OCI-LY3 (cell line): ENCODE measurements around the gene SH3PXD2B.

Experiments
- H2AFZ ChIP-seq: fragments of 200-600, 300-600 bp; shearing (Covaris generic); 2 replicates; pipeline ENCODE4 v1.6.0; 2014; ENCODE audit warnings: antibody characterized with exemption, low read depth, low read length
- H3K27ac ChIP-seq: fragments of 200-600, 300-600 bp; sonication (generic); 2 replicates; pipeline ENCODE4 v1.5.1; 2014; ENCODE audit warnings: mild to moderate bottlenecking, low read length, moderate library complexity, mixed read lengths
- H3K27me3 ChIP-seq: fragments of 200-600, 300-600 bp; sonication (generic); 2 replicates; pipeline ENCODE4 v1.6.1; 2014; ENCODE audit warnings: low read depth, low read length, mixed read lengths
- H3K36me3 ChIP-seq: fragments of 200-600, 300-600 bp; sonication (generic); replicated peaks from 2 replicates; pipeline ENCODE3; 2014; ENCODE audit warnings: low read depth, low read length, mixed read lengths
- H3K4me1 ChIP-seq: fragments of 300-600, 200-600 bp; sonication (generic); 2 replicates; pipeline ENCODE4 v1.6.1; 2014; ENCODE audit warnings: low read length, mixed read lengths
- H3K4me2 ChIP-seq: fragments of 200-600, 300-600 bp; sonication (generic); 2 replicates; pipeline ENCODE4 v1.6.1; 2014; ENCODE audit warnings: low read length, mixed read lengths
- H3K4me3 ChIP-seq: fragments of 300-600, 200-600 bp; sonication (generic); 2 replicates; pipeline ENCODE4 v1.5.1; 2014; ENCODE audit warnings: antibody characterized with exemption, mild to moderate bottlenecking, low read length, moderate library complexity
- H3K79me2 ChIP-seq: fragments of 300-600, 200-600 bp; shearing (Covaris generic); 2 replicates; pipeline ENCODE4 v1.6.1; 2014; ENCODE audit warnings: mild to moderate bottlenecking, low read length, mixed read lengths
- H3K9ac ChIP-seq: fragments of 300-600, 200-600 bp; shearing (Covaris generic); 2 replicates; pipeline ENCODE4 v1.6.0; 2014; ENCODE audit warnings: mild to moderate bottlenecking, low read length, moderate library complexity
- H3K9me3 ChIP-seq: fragments of 200-600, 300-600 bp; shearing (Covaris generic); 2 replicates; pipeline ENCODE4 v1.6.1; 2014; ENCODE audit warnings: low read length, mixed read lengths; ENCODE audit not compliant: insufficient read depth
- H4K20me1 ChIP-seq: fragments of 200-600, 300-600 bp; sonication (generic); 2 replicates; pipeline ENCODE4 v1.6.1; 2016; ENCODE audit warnings: low read length, mixed read lengths; ENCODE audit not compliant: insufficient read depth
- EZH2phosphoT487 ChIP-seq: fragments of 200-600 bp; shearing (Covaris generic); IDR thresholded peaks from 2 replicates; pipeline ENCODE4 v1.6.1; 2018; ENCODE audit warnings: antibody characterized with exemption, mixed run types, low read depth
- TF ChIP-seq, protein P1 (sequence below): fragments of 200-600, 300-600 bp; sonication (generic); IDR thresholded peaks from 2 replicates; pipeline ENCODE4 v1.5.1; 2014; ENCODE audit warnings: antibody characterized with exemption, low read length, low read depth

The SH3PXD2B gene

DNA sequence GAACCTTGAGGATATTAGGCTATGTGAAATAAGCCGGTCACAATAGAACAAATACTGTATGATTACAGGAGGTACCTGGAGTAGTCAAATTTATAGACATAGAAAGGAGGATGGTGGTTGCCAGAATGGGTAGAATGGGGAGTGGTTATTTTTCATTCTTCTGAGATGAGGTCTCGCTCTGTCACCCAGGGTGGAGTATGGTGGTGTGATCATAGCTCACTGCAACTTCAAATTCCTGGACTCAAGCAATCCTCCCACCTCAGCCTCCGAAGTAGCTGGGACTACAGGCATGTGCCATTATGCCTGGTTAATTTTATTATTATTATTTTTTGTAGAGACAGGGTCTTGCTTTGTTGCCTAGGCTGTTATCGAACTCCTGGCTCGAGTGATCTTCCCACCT, 27.1 kb downstream of the SH3PXD2B start:
- Histone ChIP-seq H3K4me2 (no peak overlapping the region), H3K36me3 (no peaks in the 10 kb centered on the region), H4K20me1 (no peaks in the 10 kb centered on the region), H3K4me3 (no peak overlapping the region), H3K27me3 (peaks cover 34% of the 10 kb centered on the region), H2AFZ (no peak overlapping the region), H3K4me1 (no peaks in the 10 kb centered on the region), H3K79me2 (no peaks in the 10 kb centered on the region), H3K27ac (no peak overlapping the region), H3K9me3 (no peaks in the 10 kb centered on the region), H3K9ac (no peak overlapping the region)
- no peak for TF ChIP-seq EZH2phosphoT487
- TF ChIP-seq, protein P1, sequence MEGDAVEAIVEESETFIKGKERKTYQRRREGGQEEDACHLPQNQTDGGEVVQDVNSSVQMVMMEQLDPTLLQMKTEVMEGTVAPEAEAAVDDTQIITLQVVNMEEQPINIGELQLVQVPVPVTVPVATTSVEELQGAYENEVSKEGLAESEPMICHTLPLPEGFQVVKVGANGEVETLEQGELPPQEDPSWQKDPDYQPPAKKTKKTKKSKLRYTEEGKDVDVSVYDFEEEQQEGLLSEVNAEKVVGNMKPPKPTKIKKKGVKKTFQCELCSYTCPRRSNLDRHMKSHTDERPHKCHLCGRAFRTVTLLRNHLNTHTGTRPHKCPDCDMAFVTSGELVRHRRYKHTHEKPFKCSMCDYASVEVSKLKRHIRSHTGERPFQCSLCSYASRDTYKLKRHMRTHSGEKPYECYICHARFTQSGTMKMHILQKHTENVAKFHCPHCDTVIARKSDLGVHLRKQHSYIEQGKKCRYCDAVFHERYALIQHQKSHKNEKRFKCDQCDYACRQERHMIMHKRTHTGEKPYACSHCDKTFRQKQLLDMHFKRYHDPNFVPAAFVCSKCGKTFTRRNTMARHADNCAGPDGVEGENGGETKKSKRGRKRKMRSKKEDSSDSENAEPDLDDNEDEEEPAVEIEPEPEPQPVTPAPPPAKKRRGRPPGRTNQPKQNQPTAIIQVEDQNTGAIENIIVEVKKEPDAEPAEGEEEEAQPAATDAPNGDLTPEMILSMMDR = no peak

DNA sequence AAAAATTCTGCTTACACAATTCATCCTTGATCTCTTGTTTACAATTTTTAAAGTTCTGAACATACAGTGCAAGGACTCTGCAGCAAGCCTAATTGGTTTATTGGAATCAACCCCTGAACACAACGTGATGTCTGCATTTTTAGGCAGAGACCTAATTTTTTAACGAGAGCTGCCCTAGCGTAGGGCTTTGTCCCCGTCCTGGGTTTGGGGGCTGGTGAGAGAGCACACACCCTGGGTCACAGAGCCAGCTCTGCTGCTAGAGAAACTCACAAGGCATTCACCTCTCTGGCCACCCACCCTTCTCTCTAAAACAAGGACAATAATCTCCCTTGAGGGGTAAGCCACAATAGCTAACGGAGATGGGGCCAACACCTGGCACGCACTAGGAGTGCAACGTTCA, 28.2 kb downstream of the SH3PXD2B start:
- H3K4me1 ChIP-seq = no peaks in the 10 kb centered on the region
- H3K9me3 ChIP-seq = no peaks in the 10 kb centered on the region
- no peaks in the 10 kb centered on the region for H3K36me3 ChIP-seq
- H3K27ac ChIP-seq = no peak overlapping the region
- H4K20me1 ChIP-seq = no peaks in the 10 kb centered on the region
- no peak overlapping the region for H3K4me3 ChIP-seq
- peaks cover 34% of the 10 kb centered on the region for H3K27me3 ChIP-seq
- no peak overlapping the region for H3K9ac ChIP-seq
- no peak overlapping the region for H3K4me2 ChIP-seq
- H3K79me2 ChIP-seq = no peaks in the 10 kb centered on the region
- no peak overlapping the region for H2AFZ ChIP-seq
- no peak for TF ChIP-seq EZH2phosphoT487
- TF ChIP-seq, protein P1 = no peak

DNA sequence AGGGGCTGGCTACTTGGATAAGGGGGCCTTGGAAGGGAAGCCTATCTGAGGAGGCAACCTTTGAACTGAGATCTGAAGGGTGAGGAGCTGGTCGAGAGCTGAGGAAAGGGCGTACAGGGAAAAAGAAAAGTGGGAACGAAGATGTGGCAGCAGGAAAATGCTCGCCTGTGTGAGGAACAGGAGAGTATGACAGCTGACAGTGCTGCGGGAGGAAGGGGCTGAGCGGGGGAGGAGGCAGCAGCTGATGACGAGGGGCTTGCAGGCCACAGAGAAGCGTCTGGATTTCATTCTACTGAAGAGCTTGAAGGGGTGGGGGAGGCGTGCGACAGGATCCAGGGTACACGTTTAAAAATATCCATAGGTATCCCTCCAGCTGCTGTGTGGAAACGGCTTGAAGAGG, 28.9 kb downstream of the SH3PXD2B start:
- Histone ChIP-seq H3K36me3 (no peaks in the 10 kb centered on the region), H3K9me3 (no peaks in the 10 kb centered on the region), H3K4me2 (no peak overlapping the region), H3K27ac (no peak overlapping the region), H3K9ac (no peak overlapping the region), H3K4me1 (no peaks in the 10 kb centered on the region), H3K4me3 (no peak overlapping the region), H3K27me3 (peaks cover 34% of the 10 kb centered on the region), H3K79me2 (no peaks in the 10 kb centered on the region), H2AFZ (no peak overlapping the region), H4K20me1 (no peaks in the 10 kb centered on the region)
- TF ChIP-seq EZH2phosphoT487 = no peak
- TF ChIP-seq, protein P1 = no peak

DNA sequence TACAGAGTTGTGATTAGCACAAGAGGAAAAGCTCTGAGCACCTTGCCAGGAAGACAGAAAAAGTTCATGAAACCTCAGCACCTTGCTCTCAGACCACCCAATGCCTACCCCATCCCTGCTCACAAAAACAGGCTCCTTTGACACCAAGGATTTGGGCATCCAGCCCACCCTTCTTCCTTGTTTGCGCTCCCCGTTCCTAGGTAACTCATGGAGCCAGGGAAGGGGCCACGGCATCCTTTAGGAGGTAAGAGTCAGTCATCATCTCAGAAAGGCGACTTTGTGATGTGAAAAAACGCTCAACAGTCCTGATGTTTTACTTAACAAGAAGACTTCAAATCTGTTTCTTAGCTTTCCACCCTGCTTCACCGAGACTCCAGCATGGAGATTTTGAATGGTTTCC, 29.5 kb downstream of the SH3PXD2B start:
- TF ChIP-seq, protein P1 = no peak
- no peak for TF ChIP-seq EZH2phosphoT487
- H3K4me1 ChIP-seq = no peaks in the 10 kb centered on the region
- peaks cover 34% of the 10 kb centered on the region for H3K27me3 ChIP-seq
- H3K9me3 ChIP-seq = no peaks in the 10 kb centered on the region
- no peaks in the 10 kb centered on the region for H3K36me3 ChIP-seq
- H4K20me1 ChIP-seq = no peaks in the 10 kb centered on the region
- H3K4me3 ChIP-seq = no peak overlapping the region
- no peak overlapping the region for H3K27ac ChIP-seq
- no peak overlapping the region for H3K9ac ChIP-seq
- no peak overlapping the region for H3K4me2 ChIP-seq
- no peak overlapping the region for H2AFZ ChIP-seq
- H3K79me2 ChIP-seq = no peaks in the 10 kb centered on the region
